ENCODE measurements around the gene TMEM106B. TPM values are rescaled to one million over a fixed set of nuclear protein-coding genes. Genes with fewer than 3 reads are reported as not detected.

Gene TMEM106B
- total and polyA plus RNA-seq, 2 of the 4 experiments (the other 2 are of a cell fraction), result 24.7 to 59.5 TPM

- Histone ChIP-seq H2BK120ac (ENCODE audit: low read depth, low read length) (no peak overlapping the region), H2BK5ac (ENCODE audit: low read depth, low read length, poor library complexity, severe bottlenecking) (no peak overlapping the region), H3K4me1 (ENCODE audit: control insufficient read depth, insufficient read depth, low read length) (no peaks in the 10 kb centered on the region), H2AK5ac (ENCODE audit: low read depth, low read length) (no peak overlapping the region), H3K23ac (ENCODE audit: low read depth, low read length) (no peak overlapping the region), H4K5ac (ENCODE audit: low read depth, low read length) (no peak overlapping the region), H3K4ac (ENCODE audit: low read depth, low read length) (no peak overlapping the region), H3K9ac (ENCODE audit: low read depth, low read length) (no peak overlapping the region), H4K8ac (ENCODE audit: low read depth in 2 of 2, low read length in 2 of 2) (no peak overlapping the region), H3K27me3 (ENCODE audit: control insufficient read depth, insufficient read depth, low read length) (no peaks in the 10 kb centered on the region; the same call in 1 of the 2 replicates), H2BK15ac (ENCODE audit: low read depth, low read length) (no peak overlapping the region), H3K4me2 (ENCODE audit: low read depth, low read length) (no peak overlapping the region), H3K36me3 (ENCODE audit: control insufficient read depth, insufficient read depth, low read length) (no peaks in the 10 kb centered on the region), H3K9me1 (ENCODE audit: insufficient read depth, low read length) (no peaks in the 10 kb centered on the region), H3K4me3 (ENCODE audit: insufficient read depth, low read depth, low read length) (no peak overlapping the region), H3K14ac (replicated peaks; ENCODE audit: low read depth, low read length) (no peak overlapping the region), H3K9me3 (ENCODE audit: control insufficient read depth, insufficient read depth, low read length) (no peaks in the 10 kb centered on the region), H4K91ac (ENCODE audit: insufficient read depth, low read depth, low read length) (no peak overlapping the region), H3K18ac (ENCODE audit: low read depth, low read length) (no peak overlapping the region), H4K20me1 (ENCODE audit: insufficient read depth, low read length) (no peaks in the 10 kb centered on the region), H2BK20ac (ENCODE audit: low read depth, low read length) (no peak overlapping the region), H2AFZ (replicated peaks; ENCODE audit: low read length, poor library complexity) (no peak overlapping the region), H3K79me1 (ENCODE audit: low read depth in 1 of 2, low read length in 2 of 2) (no peaks in the 10 kb centered on the region), H3K56ac (ENCODE audit: extremely low read depth, insufficient read depth, low read length) (no peak overlapping the region), H2AK9ac (replicated peaks; ENCODE audit: low read depth, low read length, poor library complexity) (no peak overlapping the region), H3K27ac (ENCODE audit: insufficient read depth, low read length) (no peak overlapping the region)
- ChIA-PET CTCF (no interaction called here), POLR2A (ENCODE audit: unreplicated experiment) (no interaction called here)
- TF ChIP-seq RCOR1 (IDR thresholded peaks at IDR 0.05; ENCODE audit: insufficient replicate concordance, low read length), result no peak
- no peak for TF ChIP-seq USF2 (IDR thresholded peaks at IDR 0.05; ENCODE audit: low read depth, low read length)
- TF ChIP-seq MAZ (IDR thresholded peaks at IDR 0.05; ENCODE audit: borderline replicate concordance, low read depth, low read length), result no peak
- no peak for TF ChIP-seq ELK1 (IDR thresholded peaks at IDR 0.05; ENCODE audit: borderline replicate concordance, low read depth, low read length)
- no peak for TF ChIP-seq MXI1 (IDR thresholded peaks at IDR 0.05; ENCODE audit: borderline replicate concordance, low read depth, low read length)
- TF ChIP-seq RAD21 (IDR thresholded peaks at IDR 0.05; ENCODE audit: low read length), result no peak
- no peak for TF ChIP-seq FOS (IDR thresholded peaks at IDR 0.05; ENCODE audit: low read depth, low read length)
- TF ChIP-seq POLR2A (IDR thresholded peaks at IDR 0.05; ENCODE audit: low read depth, low read length), result no peak
- no peak for TF ChIP-seq RFX5 (IDR thresholded peaks at IDR 0.05; ENCODE audit: low read depth, low read length)
- TF ChIP-seq CHD1 (IDR thresholded peaks at IDR 0.05; ENCODE audit: low read depth, low read length), result no peak
- TF ChIP-seq BHLHE40 (IDR thresholded peaks at IDR 0.05; ENCODE audit: low read depth, low read length), result no peak
- TF ChIP-seq SMC3 (IDR thresholded peaks at IDR 0.05; ENCODE audit: low read depth, low read length), result no peak
- TF ChIP-seq CTCF (conservative IDR thresholded peaks at IDR 0.05; ENCODE audit: low read depth, low read length), result no peak
- TF ChIP-seq NFE2L2 (IDR thresholded peaks at IDR 0.05; ENCODE audit: low read depth, low read length), result no peak
- TF ChIP-seq MAFK (IDR thresholded peaks at IDR 0.05; ENCODE audit: low read depth, low read length), result no peak
- no peak for TF ChIP-seq CEBPB (IDR thresholded peaks at IDR 0.05; ENCODE audit: low read depth, low read length)
- DNase-seq (peak; percentile 14), ATAC-seq (ENCODE audit: low read depth) (no peak)
- in situ Hi-C loops (cut with MboI; ENCODE audit: low sequenced_read_pairs), result no loop called here
- BruUV-seq (replicated peaks), result no TSS peak
- intact Hi-C loops (cut with micrococcal nuclease), result no loop called here
- dilution Hi-C loops (cut with HindIII; ENCODE audit: low sequenced_read_pairs, unreplicated experiment), result no loop called here
These were observed 11.7 kb upstream of the TMEM106B start for GRCh38 chr7:12199363-12199762.

All from IMR-90 (cell line).